ENCODE measurements around the gene PKP1.

The PKP1 gene

DNA sequence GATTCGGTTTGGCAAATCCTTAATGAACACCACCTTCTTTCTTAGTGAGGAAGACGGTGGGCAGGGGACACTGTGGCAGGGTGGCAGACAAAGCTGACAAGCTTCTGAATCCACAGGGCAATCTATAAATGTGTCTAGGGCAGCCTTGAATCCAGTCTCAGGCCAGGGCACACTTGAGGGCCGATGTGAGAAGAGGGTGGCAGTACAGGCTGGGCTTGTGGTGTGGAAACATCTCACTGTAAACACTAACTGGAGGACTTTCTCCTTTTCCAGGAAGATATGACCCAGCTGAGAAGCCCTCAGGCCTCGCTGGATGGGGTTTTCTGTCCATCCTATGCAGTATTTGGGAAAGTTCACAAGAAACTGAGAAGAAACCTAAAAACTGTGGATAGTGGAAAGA, 46.5 kb downstream of the PKP1 start:
- Histone ChIP-seq H3F3A (ENCODE audit: insufficient read depth) (no peaks in the 10 kb centered on the region), H2AFZ (ENCODE audit: low read depth, low read length, severe bottlenecking) (no peak overlapping the region), H3K79me2 (ENCODE audit: insufficient read depth, low read length) (no peaks in the 10 kb centered on the region), H3K27me3 (ENCODE audit: low read length) (no peaks in the 10 kb centered on the region), H3K9ac (ENCODE audit: low read length) (no peak overlapping the region), H3K9me2 (replicated peaks; ENCODE audit: insufficient read depth, low read length) (no peaks in the 10 kb centered on the region), H3K27ac (ENCODE audit: low read depth, low read length) (no peak overlapping the region), H3K4me3 (ENCODE audit: insufficient read depth, low read length, poor library complexity, severe bottlenecking) (no peak overlapping the region), H3K4me2 (ENCODE audit: low read depth, low read length, poor library complexity, severe bottlenecking) (no peak overlapping the region), H4K20me1 (ENCODE audit: low read depth, low read length) (no peaks in the 10 kb centered on the region), H3K36me3 (ENCODE audit: low read length) (no peaks in the 10 kb centered on the region), H3K9me3 (ENCODE audit: insufficient read depth, low read length) (no peaks in the 10 kb centered on the region)
- TF ChIP-seq, protein P1, sequence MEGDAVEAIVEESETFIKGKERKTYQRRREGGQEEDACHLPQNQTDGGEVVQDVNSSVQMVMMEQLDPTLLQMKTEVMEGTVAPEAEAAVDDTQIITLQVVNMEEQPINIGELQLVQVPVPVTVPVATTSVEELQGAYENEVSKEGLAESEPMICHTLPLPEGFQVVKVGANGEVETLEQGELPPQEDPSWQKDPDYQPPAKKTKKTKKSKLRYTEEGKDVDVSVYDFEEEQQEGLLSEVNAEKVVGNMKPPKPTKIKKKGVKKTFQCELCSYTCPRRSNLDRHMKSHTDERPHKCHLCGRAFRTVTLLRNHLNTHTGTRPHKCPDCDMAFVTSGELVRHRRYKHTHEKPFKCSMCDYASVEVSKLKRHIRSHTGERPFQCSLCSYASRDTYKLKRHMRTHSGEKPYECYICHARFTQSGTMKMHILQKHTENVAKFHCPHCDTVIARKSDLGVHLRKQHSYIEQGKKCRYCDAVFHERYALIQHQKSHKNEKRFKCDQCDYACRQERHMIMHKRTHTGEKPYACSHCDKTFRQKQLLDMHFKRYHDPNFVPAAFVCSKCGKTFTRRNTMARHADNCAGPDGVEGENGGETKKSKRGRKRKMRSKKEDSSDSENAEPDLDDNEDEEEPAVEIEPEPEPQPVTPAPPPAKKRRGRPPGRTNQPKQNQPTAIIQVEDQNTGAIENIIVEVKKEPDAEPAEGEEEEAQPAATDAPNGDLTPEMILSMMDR (IDR thresholded peaks at IDR 0.05; ENCODE audit: insufficient read depth, low read length, poor library complexity, severe bottlenecking) = no peak
- no peak for TF ChIP-seq EZH2phosphoT487 (conservative IDR thresholded peaks at IDR 0.05; ENCODE audit: low read length)

DNA sequence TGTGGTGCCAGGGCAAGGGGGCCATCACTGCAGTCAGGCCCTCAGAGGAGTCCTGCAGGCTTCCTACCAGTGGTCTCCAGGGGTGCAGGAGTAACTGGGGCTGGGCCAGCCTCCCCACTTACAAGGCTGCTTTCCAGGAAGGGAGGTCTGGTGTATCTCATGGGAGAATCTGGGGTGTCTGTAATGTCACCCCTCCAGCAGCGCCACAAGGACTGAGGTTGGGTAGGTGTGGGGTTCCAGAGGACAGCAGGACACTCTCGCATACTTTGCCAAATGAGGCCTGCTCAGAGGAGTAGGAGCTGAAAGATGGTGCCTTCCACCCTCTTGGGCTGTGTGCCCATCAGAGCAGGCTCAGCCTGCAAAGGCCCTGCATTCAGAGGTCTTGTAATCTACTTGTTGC, 47.2 kb downstream of the PKP1 start:
- H3K9me2 ChIP-seq (replicated peaks; ENCODE audit: insufficient read depth, low read length) = no peaks in the 10 kb centered on the region
- no peaks in the 10 kb centered on the region for H3K79me2 ChIP-seq (ENCODE audit: insufficient read depth, low read length)

DNA sequence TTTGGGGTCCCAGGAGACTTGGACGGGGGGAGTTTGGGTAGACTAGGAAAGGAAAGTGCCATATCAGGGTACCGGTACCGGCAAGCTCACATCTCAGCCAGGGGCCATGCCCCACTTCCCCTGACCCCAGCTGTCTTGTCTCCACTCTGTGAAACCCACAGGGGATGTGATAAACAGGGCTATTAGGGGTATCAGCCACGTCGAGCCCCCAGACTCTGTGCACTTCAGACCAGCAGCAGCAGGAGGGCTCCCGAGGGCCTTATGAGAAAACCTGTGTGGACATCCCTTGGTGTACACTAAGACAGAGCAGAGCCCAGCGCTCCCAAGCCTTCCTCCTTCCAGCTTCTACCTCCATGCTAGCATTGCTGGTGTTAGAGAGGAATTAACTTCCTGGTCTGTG, 47.9 kb downstream of the PKP1 start:
- TF ChIP-seq, protein P1 (IDR thresholded peaks at IDR 0.05; ENCODE audit: insufficient read depth, low read length, poor library complexity, severe bottlenecking) = no peak
- no peak for TF ChIP-seq EZH2phosphoT487 (conservative IDR thresholded peaks at IDR 0.05; ENCODE audit: low read length)
- H3K4me3 ChIP-seq (ENCODE audit: insufficient read depth, low read length, poor library complexity, severe bottlenecking) = no peak overlapping the region
- H3K27me3 ChIP-seq (ENCODE audit: low read length) = no peaks in the 10 kb centered on the region
- H3K79me2 ChIP-seq (ENCODE audit: insufficient read depth, low read length) = no peaks in the 10 kb centered on the region
- H3K4me2 ChIP-seq (ENCODE audit: low read depth, low read length, poor library complexity, severe bottlenecking) = no peak overlapping the region
- no peak overlapping the region for H3K27ac ChIP-seq (ENCODE audit: low read depth, low read length)
- no peak overlapping the region for H2AFZ ChIP-seq (ENCODE audit: low read depth, low read length, severe bottlenecking)
- no peaks in the 10 kb centered on the region for H3K9me2 ChIP-seq (replicated peaks; ENCODE audit: insufficient read depth, low read length)
- no peaks in the 10 kb centered on the region for H3F3A ChIP-seq (ENCODE audit: insufficient read depth)
- H3K9me3 ChIP-seq (ENCODE audit: insufficient read depth, low read length) = no peaks in the 10 kb centered on the region
- H3K36me3 ChIP-seq (ENCODE audit: low read length) = no peaks in the 10 kb centered on the region
- H4K20me1 ChIP-seq (ENCODE audit: low read depth, low read length) = no peaks in the 10 kb centered on the region
- no peak overlapping the region for H3K9ac ChIP-seq (ENCODE audit: low read length)

More for the DNA sequence above, 47.2 kb downstream of the PKP1 start:
- H3K9ac ChIP-seq (ENCODE audit: low read length) = no peak overlapping the region
- no peaks in the 10 kb centered on the region for H3K36me3 ChIP-seq (ENCODE audit: low read length)
- H3K27me3 ChIP-seq (ENCODE audit: low read length) = no peaks in the 10 kb centered on the region
- no peaks in the 10 kb centered on the region for H4K20me1 ChIP-seq (ENCODE audit: low read depth, low read length)
- H3K9me3 ChIP-seq (ENCODE audit: insufficient read depth, low read length) = no peaks in the 10 kb centered on the region
- H3F3A ChIP-seq (ENCODE audit: insufficient read depth) = no peaks in the 10 kb centered on the region
- no peak for TF ChIP-seq EZH2phosphoT487 (conservative IDR thresholded peaks at IDR 0.05; ENCODE audit: low read length)
- TF ChIP-seq, protein P1 (IDR thresholded peaks at IDR 0.05; ENCODE audit: insufficient read depth, low read length, poor library complexity, severe bottlenecking) = no peak
- H3K4me2 ChIP-seq (ENCODE audit: low read depth, low read length, poor library complexity, severe bottlenecking) = no peak overlapping the region
- H3K4me3 ChIP-seq (ENCODE audit: insufficient read depth, low read length, poor library complexity, severe bottlenecking) = no peak overlapping the region
- H3K27ac ChIP-seq (ENCODE audit: low read depth, low read length) = no peak overlapping the region
- H2AFZ ChIP-seq (ENCODE audit: low read depth, low read length, severe bottlenecking) = no peak overlapping the region
